Parathyroid adenoma (tissue), 2 donors: ENCODE data around the gene ZNF580.

ENCODE experiments used
- H2AFZ ChIP-seq: fragments of 300-600 bp; sonication (generic); one replicate; pipeline ENCODE4 v1.7.0; 2017; ENCODE audit warnings: antibody characterized with exemption, mild to moderate bottlenecking
- H3K27ac ChIP-seq: fragments of 300-600 bp; sonication (generic); one replicate; pipeline ENCODE4 v1.7.0; 2017
- H3K27me3 ChIP-seq: fragments of 300-600 bp; sonication (generic); one replicate; pipeline ENCODE4 v1.7.0; 2017; ENCODE audit warnings: low read length; ENCODE audit not compliant: control insufficient read depth, insufficient read depth
- H3K36me3 ChIP-seq: fragments of 300-600 bp; sonication (generic); one replicate; pipeline ENCODE4 v1.7.0; 2017; ENCODE audit warnings: low read length; ENCODE audit not compliant: control insufficient read depth, insufficient read depth
- H3K4me1 ChIP-seq: fragments of 300-600 bp; sonication (generic); one replicate; pipeline ENCODE4 v1.7.0; 2017; ENCODE audit warnings: control low read depth
- H3K4me2 ChIP-seq: fragments of 300-600 bp; sonication (generic); one replicate; pipeline ENCODE4 v1.7.0; 2017; ENCODE audit warnings: low read length
- H3K4me3 ChIP-seq: fragments of 300-600 bp; sonication (generic); one replicate; pipeline ENCODE4 v1.7.0; 2017; ENCODE audit warnings: low read depth, low read length
- H3K79me2 ChIP-seq: fragments of 300-600 bp; sonication (generic); one replicate; pipeline ENCODE4 v1.7.0; 2017; ENCODE audit warnings: control low read depth
- H3K9ac ChIP-seq: fragments of 300-600 bp; sonication (generic); one replicate; pipeline ENCODE4 v1.7.0; 2017; ENCODE audit warnings: mild to moderate bottlenecking
- H3K9me3 ChIP-seq: fragments of 300-600 bp; sonication (generic); one replicate; pipeline ENCODE4 v1.7.0; 2017; ENCODE audit warnings: low read length; ENCODE audit not compliant: control insufficient read depth
- TF ChIP-seq, protein P1 (sequence below): fragments of 300-600 bp; sonication (generic); IDR thresholded peaks from one replicate; pipeline ENCODE4 v1.7.0; 2017; ENCODE audit warnings: antibody characterized with exemption, mild to moderate bottlenecking
- donor health status: primary hyperparathyroidism.

Gene ZNF580

DNA sequence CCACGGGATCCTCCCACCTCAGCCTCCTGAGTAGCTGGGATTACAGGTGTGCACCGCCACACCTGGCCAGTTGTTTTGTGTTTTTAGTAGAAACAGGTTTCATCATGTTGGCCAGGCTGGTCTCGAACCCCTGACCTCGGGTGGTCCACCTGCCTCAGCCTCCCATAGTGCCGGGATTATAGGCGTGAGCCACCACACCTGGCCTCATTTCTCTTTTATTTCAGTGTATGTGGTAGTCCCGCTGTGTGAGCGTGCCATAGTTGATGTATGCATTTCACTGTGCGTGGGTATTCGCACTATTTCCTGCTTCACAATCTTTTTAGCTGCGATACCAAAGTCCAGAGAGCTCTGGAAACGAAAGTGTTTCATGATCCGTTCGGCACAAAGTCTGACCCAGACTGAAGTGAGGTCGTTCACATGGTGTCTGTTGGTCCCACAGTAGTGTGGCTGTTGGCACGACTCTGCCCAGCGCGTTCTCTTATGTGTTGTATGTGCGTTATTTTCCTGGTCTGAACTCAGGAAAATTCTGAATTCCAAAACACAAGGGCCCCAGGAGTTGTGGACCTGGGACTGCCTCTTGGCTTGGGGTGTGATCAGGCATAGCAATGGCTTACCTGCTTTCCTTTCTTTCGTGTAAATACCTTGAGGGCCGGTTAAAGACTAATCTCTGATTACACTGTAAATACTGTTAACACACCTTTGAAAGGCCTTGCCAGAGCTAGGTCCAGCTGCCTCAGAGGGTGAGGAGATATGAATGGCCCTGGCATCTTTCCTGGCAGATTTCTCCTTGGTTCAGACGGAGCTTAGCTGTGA lies 42.9 kb downstream of the ZNF580 start:
- Histone ChIP-seq H3K4me3 (no peak overlapping the region), H3K4me2 (peak overlapping the region; percentile 37), H2AFZ (no peak overlapping the region), H3K4me1 (peaks cover 17% of the 10 kb centered on the region), H3K9ac (no peak overlapping the region), H3K9me3 (no peaks in the 10 kb centered on the region), H3K36me3 (no peaks in the 10 kb centered on the region), H3K79me2 (peaks cover 74% of the 10 kb centered on the region), H3K27ac (no peak overlapping the region), H3K27me3 (no peaks in the 10 kb centered on the region)
- TF ChIP-seq, protein P1, sequence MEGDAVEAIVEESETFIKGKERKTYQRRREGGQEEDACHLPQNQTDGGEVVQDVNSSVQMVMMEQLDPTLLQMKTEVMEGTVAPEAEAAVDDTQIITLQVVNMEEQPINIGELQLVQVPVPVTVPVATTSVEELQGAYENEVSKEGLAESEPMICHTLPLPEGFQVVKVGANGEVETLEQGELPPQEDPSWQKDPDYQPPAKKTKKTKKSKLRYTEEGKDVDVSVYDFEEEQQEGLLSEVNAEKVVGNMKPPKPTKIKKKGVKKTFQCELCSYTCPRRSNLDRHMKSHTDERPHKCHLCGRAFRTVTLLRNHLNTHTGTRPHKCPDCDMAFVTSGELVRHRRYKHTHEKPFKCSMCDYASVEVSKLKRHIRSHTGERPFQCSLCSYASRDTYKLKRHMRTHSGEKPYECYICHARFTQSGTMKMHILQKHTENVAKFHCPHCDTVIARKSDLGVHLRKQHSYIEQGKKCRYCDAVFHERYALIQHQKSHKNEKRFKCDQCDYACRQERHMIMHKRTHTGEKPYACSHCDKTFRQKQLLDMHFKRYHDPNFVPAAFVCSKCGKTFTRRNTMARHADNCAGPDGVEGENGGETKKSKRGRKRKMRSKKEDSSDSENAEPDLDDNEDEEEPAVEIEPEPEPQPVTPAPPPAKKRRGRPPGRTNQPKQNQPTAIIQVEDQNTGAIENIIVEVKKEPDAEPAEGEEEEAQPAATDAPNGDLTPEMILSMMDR, result no peak

DNA sequence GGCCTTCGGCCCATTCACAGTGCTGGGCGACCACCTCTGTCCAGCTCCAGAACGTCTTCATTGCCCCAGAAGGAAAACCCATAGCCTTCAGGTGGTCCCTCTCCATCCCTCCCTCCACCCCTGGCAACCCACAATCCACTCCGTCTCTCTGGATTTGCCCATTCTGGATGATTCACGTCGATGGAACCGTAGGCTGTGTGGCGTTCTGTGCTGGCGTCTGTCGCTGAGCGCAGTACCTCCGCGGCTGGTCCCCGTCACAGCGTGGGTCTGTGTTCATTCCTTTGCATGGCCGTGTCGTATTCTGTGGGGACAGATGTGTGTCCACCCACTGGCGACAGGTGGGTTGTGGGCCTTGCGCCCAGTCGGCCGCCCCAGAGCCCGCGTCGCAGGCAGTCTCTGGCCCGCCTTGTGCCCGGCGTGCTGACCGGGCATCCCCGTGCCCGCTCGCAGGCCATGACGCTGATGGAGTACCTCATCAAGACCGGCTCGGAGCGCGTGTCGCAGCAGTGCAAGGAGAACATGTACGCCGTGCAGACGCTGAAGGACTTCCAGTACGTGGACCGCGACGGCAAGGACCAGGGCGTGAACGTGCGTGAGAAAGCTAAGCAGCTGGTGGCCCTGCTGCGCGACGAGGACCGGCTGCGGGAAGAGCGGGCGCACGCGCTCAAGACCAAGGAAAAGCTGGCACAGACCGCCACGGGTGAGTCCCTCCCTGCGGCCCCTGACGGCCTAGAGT lies 44.3 kb downstream of the ZNF580 start:
- no peaks in the 10 kb centered on the region for H3K27me3 ChIP-seq
- H3K27ac ChIP-seq, result no peak overlapping the region
- no peaks in the 10 kb centered on the region for H3K9me3 ChIP-seq
- H3K36me3 ChIP-seq, result no peaks in the 10 kb centered on the region
- H2AFZ ChIP-seq, result no peak overlapping the region
- TF ChIP-seq, protein P1, result no peak
- H3K79me2 ChIP-seq, result peaks cover 66% of the 10 kb centered on the region
- H3K9ac ChIP-seq, result no peak overlapping the region
- no peak overlapping the region for H3K4me2 ChIP-seq
- peaks cover 8% of the 10 kb centered on the region for H3K4me1 ChIP-seq
- H3K4me3 ChIP-seq, result no peak overlapping the region

DNA sequence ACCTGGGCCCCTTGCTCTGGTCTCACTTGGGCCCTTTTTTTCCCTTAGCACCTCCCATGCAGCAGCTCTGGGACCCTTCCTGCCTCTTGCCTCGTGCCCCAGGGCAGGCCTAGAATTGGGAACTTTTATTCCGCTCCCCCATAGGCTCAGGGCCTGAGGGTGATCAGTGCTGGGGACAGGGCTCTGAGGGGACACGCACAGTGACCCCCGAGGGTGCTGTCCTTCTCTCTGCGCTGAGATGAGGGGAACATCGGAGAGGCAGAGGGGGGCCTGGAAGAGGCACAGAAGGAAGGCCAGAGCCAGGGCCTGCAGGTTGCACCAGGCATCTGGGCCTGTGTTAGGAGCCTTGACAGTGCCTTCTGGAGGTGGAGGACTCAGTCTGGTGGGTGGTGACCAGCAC lies 45.0 kb downstream of the ZNF580 start:
- Histone ChIP-seq H3K27me3 (no peaks in the 10 kb centered on the region), H3K36me3 (no peaks in the 10 kb centered on the region), H3K79me2 (peaks cover 63% of the 10 kb centered on the region), H3K4me2 (no peak overlapping the region), H3K4me3 (no peak overlapping the region), H3K9ac (no peak overlapping the region), H3K9me3 (no peaks in the 10 kb centered on the region), H3K4me1 (peaks cover 10% of the 10 kb centered on the region), H3K27ac (no peak overlapping the region), H2AFZ (no peak overlapping the region)
- TF ChIP-seq, protein P1, result no peak

DNA sequence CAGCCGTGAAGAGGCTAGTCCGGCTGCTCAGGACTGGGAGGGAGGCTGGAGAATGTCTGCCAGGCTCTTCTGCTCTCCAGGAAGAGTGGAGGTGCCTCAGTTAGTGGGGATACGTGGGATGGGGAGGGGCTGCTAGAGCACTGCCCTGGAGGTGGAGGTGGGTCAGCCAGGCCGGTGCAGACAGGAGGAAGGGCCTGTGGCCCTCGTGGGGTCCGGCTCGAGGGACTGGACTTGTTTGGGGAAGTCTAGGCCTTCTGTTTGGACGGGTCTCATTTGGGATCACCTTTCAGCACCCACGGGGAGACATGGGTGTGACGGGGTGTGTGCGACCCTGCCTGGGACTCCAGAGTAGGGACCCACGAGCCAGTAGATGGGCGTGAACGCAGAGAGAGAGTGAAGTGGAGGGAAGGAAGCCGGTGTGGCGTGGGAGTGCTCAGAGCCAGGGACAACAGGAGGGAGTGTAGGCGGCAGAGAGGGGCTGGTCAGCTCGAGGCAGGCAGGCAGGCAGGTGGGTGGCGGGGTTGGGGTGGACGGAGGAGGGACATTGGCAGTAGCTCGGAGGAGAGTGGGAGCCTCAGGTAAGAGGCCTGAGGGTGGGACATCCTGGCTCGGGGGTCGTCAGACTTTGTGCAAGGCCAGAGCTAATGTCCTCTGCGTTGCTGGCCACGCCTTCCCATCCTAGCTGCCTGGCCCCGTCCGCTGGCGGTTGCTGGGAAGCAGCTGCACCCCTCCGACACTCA lies 45.7 kb downstream of the ZNF580 start:
- Histone ChIP-seq H3K4me2 (no peak overlapping the region), H3K4me1 (peaks cover 10% of the 10 kb centered on the region), H3K27me3 (no peaks in the 10 kb centered on the region), H3K36me3 (no peaks in the 10 kb centered on the region), H2AFZ (no peak overlapping the region), H3K9ac (no peak overlapping the region), H3K79me2 (peaks cover 59% of the 10 kb centered on the region), H3K27ac (no peak overlapping the region), H3K9me3 (no peaks in the 10 kb centered on the region), H3K4me3 (no peak overlapping the region)
- TF ChIP-seq, protein P1, result no peak
